Esophagus squamous epithelium (tissue), 5 donors: ENCODE results near the gene KCNIP2. TPM values are rescaled to one million over a fixed set of nuclear protein-coding genes. Genes with fewer than 3 reads are reported as not detected.

Experiments used
- DNase-seq: peaks from one replicate; lab custom pipeline; 2025; lab: John Stamatoyannopoulos, UW
- H3K27ac ChIP-seq, 4 donors: fragments of 200-600 bp; sonication (generic); one replicate each; pipeline ENCODE4 v1.5.1; 2016 to 2019; ENCODE audit warnings: mild to moderate bottlenecking in 1 of 4
- H3K27me3 ChIP-seq, 4 donors: fragments of 200-600 bp; sonication (generic); 1 replicate in 3 of 4; 2 replicates in 1 of 4; pipeline versions ENCODE4 v1.5.1 to v1.6.0; 2017 to 2021; ENCODE audit warnings: antibody characterized with exemption in 1 of 4
- H3K36me3 ChIP-seq, 3 donors: fragments of 200-600 bp; sonication (generic); one replicate each; pipeline ENCODE4 v1.5.1; 2016 to 2019
- H3K4me1 ChIP-seq, 3 donors: fragments of 200-600 bp; sonication (generic); one replicate each; pipeline ENCODE4 v1.5.1; 2017 to 2019
- H3K4me3 ChIP-seq, 4 donors: fragments of 200-600 bp; sonication (generic); 1 replicate in 3 of 4; 2 replicates in 1 of 4; pipeline ENCODE4 v1.5.1; 2016 to 2019; ENCODE audit warnings: mild to moderate bottlenecking in 2 of 4, moderate library complexity in 1 of 4
- H3K9me3 ChIP-seq, 3 donors: fragments of 200-600 bp; sonication (generic); one replicate each; pipeline ENCODE4 v1.5.1; 2016 to 2019
- CTCF ChIP-seq, 6 experiments: fragments of 450-650 bp in 4 of 6; fragments of 200-600 bp in 2 of 6; sonication (generic) in 2 of 6; IDR thresholded peaks; one replicate each; pipeline ENCODE4 v1.5.1; 2016 to 2019; ENCODE audit warnings: antibody characterized with exemption in 6 of 6, mild to moderate bottlenecking in 4 of 6, moderate library complexity in 4 of 6
- POLR2A ChIP-seq, 4 donors: fragments of 450-650 bp; IDR thresholded peaks; one replicate each; pipeline ENCODE4 v1.6.1; 2017; ENCODE audit warnings: antibody characterized with exemption in 4 of 4, mild to moderate bottlenecking in 4 of 4, moderate library complexity in 3 of 4
- WGBS, 2 donors: methylation state at CpG; one replicate each; pipeline ENCODE4 v1.1.5; 2018; 5-methylcytosine and 5-hydroxymethylcytosine counted together
- intact Hi-C: fragments of 100-400 bp; cut with DNase I; formaldehyde crosslinking; loops from one replicate; pipeline ENCODE4 v1.15.0; 2022
- total RNA-seq, 4 donors: library from RNA; depleted of rRNA; stranded (reverse); fragments of >200 nt; gene quantifications; one replicate each; pipeline ENCODE4 v1.1.0, GENCODE V29; 2016
- donor health status: DM: yes; HTN: yes; CAD: no.

Gene KCNIP2
- total RNA-seq, 4 donors from 2014 or later, result 1.2 to 1.5 TPM; not detected in 2

GRCh38 chr10:101778781-101779543 is 64.6 kb downstream of the KCNIP2 start:
- H3K4me1 ChIP-seq, result peaks cover 54 to 85% (median 57%) of the 10 kb centered on the region in 3 donors

DNA sequence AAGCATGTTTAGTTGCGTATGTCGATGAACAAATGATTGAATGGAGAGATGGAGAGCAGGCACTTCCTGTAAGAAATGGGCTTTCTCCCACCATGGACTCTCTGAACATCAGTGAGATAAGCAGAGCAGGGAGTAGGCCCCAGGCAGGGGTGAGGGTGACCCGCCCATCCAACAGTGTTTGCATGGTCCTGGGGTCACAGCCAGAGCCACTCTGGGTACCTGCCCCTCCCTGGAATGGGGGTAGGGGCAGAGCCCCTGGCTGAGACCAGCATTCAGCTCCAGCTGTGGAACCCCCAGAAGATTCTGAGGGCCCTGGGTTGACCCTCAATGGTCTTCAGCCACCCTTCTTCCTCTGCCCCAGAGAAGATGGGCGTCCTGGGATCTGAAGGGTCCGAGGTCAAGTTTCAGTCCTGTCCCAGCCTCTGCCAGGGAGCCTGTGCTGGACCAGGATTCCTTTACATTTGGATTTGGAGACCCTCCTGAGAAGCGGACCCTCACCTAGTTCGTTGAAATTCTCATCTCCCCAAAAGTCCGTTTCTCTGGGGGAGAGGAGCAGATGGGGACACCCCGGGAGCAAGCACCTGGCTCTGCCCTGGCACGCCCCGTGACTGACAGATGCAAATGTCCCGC is 65.3 kb downstream of the KCNIP2 start:
- WGBS, 2 donors, result 50 to 54% methylated on average over 5 to 10 of the region's 12 CpGs
- H3K27me3 ChIP-seq, result peaks cover 29 to 65% (median 30%) of the 10 kb centered on the region in 4 donors
- H3K27ac ChIP-seq, result no peak overlapping the region
- H3K36me3 ChIP-seq, result no peaks in the 10 kb centered on the region
- peak overlapping the region in 2 of 4 donors; percentile 45 to 67 for H3K4me3 ChIP-seq
- intact Hi-C loops, result loop anchor here (5.0 kb wide), 1 partner anchor 176 kb away; no protein-coding TSS in a partner anchor
- no peaks in the 10 kb centered on the region for H3K9me3 ChIP-seq
- TF ChIP-seq POLR2A (IDR thresholded peaks at IDR 0.05) (no peak), CTCF (IDR thresholded peaks at IDR 0.05) (no peak)
- no peak for DNase-seq
- peaks cover 47 to 85% (median 52%) of the 10 kb centered on the region in 3 donors for H3K4me1 ChIP-seq

More at GRCh38 chr10:101778781-101779543, 64.6 kb downstream of the KCNIP2 start:
- no peak for DNase-seq
- intact Hi-C loops, result loop anchor here (5.0 kb wide), 1 partner anchor 177 kb away; no protein-coding TSS in a partner anchor
- peak overlapping the region; percentile 30 to 67 (median 46) for H3K4me3 ChIP-seq
- no peaks in the 10 kb centered on the region for H3K9me3 ChIP-seq
- WGBS, 2 donors, result 4 to 14% methylated on average over 28 to 42 of the region's 58 CpGs
- TF ChIP-seq POLR2A (IDR thresholded peaks at IDR 0.05), result no peak
- TF ChIP-seq CTCF (IDR thresholded peaks at IDR 0.05), result peak in 1 of 6 experiments; percentile 3
- H3K27me3 ChIP-seq, result peaks cover 22 to 58% (median 26%) of the 10 kb centered on the region in 4 donors
- peaks cover 0 to 2% (median 0%) of the 10 kb centered on the region in 3 donors for H3K36me3 ChIP-seq
- H3K27ac ChIP-seq, result no peak overlapping the region

- Histone ChIP-seq H3K9me3 (no peaks in the 10 kb centered on the region), H3K4me3 (no peak overlapping the region), H3K4me1 (peaks cover 44 to 80% (median 50%) of the 10 kb centered on the region in 3 donors), H3K36me3 (no peaks in the 10 kb centered on the region), H3K27me3 (peaks cover 30 to 71% (median 33%) of the 10 kb centered on the region in 4 donors), H3K27ac (no peak overlapping the region)
- 84 to 100% methylated on average over 1 to 2 of the region's 3 CpGs for WGBS, 2 donors
- intact Hi-C loops, result loop anchor here (5.0 kb wide), 1 partner anchor 175 kb away; no protein-coding TSS in a partner anchor
- TF ChIP-seq CTCF (IDR thresholded peaks at IDR 0.05) (no peak), POLR2A (IDR thresholded peaks at IDR 0.05) (no peak)
- no peak for DNase-seq
Observed at GRCh38 chr10:101777619-101778145, 65.9 kb downstream of the KCNIP2 start.

DNA sequence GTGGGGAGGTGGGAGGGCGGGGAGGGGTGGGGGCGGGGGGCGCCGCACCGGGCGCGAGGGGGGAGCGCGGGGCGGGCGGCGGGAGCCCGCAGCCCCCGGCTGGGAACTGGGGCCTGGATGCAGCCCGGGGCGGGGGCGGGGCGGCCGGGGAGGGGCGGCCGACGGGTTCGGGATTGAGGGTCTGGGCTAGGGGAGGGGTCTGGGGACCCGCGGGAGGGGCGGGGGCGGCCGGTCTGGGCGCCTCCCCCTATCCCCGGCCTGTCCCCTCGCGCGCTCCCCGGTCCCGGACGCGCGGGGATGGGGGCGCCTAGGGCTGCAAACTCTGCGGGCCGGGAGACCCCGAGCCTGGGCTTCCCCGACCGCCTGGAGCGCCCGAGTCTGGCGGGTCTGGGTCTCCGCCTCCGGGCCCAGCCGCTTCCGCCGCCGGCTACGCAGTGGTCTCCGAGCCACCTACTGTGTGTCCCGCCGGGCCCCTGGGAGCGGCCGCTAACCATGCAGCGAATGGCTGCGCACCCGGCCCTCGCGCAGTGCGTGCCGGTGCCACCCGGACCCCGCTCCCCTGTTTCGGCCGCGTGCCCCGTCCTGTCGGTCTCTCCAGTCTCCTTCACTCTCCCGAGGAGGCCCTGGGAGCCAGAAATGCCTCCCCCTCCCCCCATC is 67.3 kb downstream of the KCNIP2 start:
- Histone ChIP-seq H3K4me1 (peaks cover 34 to 66% (median 36%) of the 10 kb centered on the region in 3 donors), H3K9me3 (no peaks in the 10 kb centered on the region), H3K4me3 (peak overlapping the region in 2 of 4 donors; percentile 39 to 61), H3K27ac (no peak overlapping the region), H3K36me3 (no peaks in the 10 kb centered on the region), H3K27me3 (peaks cover 32 to 85% (median 40%) of the 10 kb centered on the region in 4 donors)
- WGBS, 2 donors, result 26% methylated on average over 9 of the region's 74 CpGs; no CpG with 5 or more reads in 1 of the 2 donors
- intact Hi-C loops, result loop anchor here (5.0 kb wide), 1 partner anchor 174 kb away; no protein-coding TSS in a partner anchor
- TF ChIP-seq CTCF (IDR thresholded peaks at IDR 0.05) (no peak), POLR2A (IDR thresholded peaks at IDR 0.05) (no peak)
- DNase-seq, result no peak

Other genes with a start within 250 kb of the KCNIP2 start
- 10 to 100 TPM; 26.4 to 85.3 (median 44.0) TPM for gene FBXW4, start 148.6 kb downstream of the KCNIP2 start, total RNA-seq
- gene FGF8, start 67.7 kb downstream of the KCNIP2 start, total RNA-seq, result not detected
- gene NPM3, start 60.4 kb downstream of the KCNIP2 start, total RNA-seq, result 10 to 100 TPM; 36.7 to 91.3 (median 52.2) TPM
- 100 to 1,000 TPM in 1 of 4 donors, 10 to 100 TPM in 3; 44.2 to 121 (median 60.7) TPM for gene OGA, start 25.4 kb downstream of the KCNIP2 start, total RNA-seq
- gene ARMH3, start 212.4 kb upstream of the KCNIP2 start, total RNA-seq, result 10 to 100 TPM; 13.3 to 17.2 (median 16.1) TPM
- gene HPS6, start 221.5 kb upstream of the KCNIP2 start, total RNA-seq, result 10 to 100 TPM; 22.7 to 29.4 (median 23.3) TPM